HL-60 (cell line): ENCODE data around the gene JAK1.

Experiments used
- DNase-seq, 2 experiments: peaks; one replicate each; pipeline ENCODE4 v3.0.0-alpha.2; 2010 to 2020; ENCODE audit warnings: low read depth in 1 of 2, low spot score in 1 of 2
- H3K27ac ChIP-seq: fragments of 250-450 bp; sonication (Bioruptor Pico); replicated peaks from 2 replicates; pipeline ENCODE4 v1.5.1; 2020; ENCODE audit warnings: mild to moderate bottlenecking, moderate library complexity
- H3K27me3 ChIP-seq: fragments of 250-450 bp; sonication (Bioruptor Pico); 2 replicates; pipeline ENCODE4 v1.5.1; 2021; ENCODE audit warnings: mild to moderate bottlenecking, moderate library complexity; ENCODE audit not compliant: insufficient read depth, poor library complexity, severe bottlenecking
- H3K4me3 ChIP-seq: replicated peaks from 2 replicates; pipeline ENCODE4 v1.5.1; 2011; ENCODE audit warnings: mild to moderate bottlenecking, control low read depth, low read length; ENCODE audit not compliant: insufficient read depth
- CTCF ChIP-seq: IDR thresholded peaks from one replicate; pipeline ENCODE4 v1.5.1; 2011; ENCODE audit warnings: low read length, control low read depth, inconsistent platforms; ENCODE audit not compliant: insufficient read depth
- GABPA ChIP-seq: IDR thresholded peaks from 2 replicates; pipeline ENCODE4 v1.6.1; 2012; ENCODE audit warnings: low read depth
- POLR2AphosphoS5 ChIP-seq: IDR thresholded peaks from 2 replicates; pipeline ENCODE4 v1.6.1; 2012; ENCODE audit warnings: low read depth
- REST ChIP-seq: IDR thresholded peaks from 2 replicates; pipeline ENCODE4 v1.6.1; 2012; ENCODE audit warnings: low read depth; ENCODE audit not compliant: insufficient replicate concordance
- SPI1 ChIP-seq: IDR thresholded peaks from 2 replicates; pipeline ENCODE4 v1.6.1; 2012; ENCODE audit warnings: low read depth, mild to moderate bottlenecking, borderline replicate concordance

The JAK1 gene

GRCh38 chr1:64901663-64902062 lies 64.7 kb downstream of the JAK1 start:
- no peak overlapping the region for H3K27ac ChIP-seq
- no peak overlapping the region for H3K4me3 ChIP-seq
- no peak for DNase-seq
- no peaks in the 10 kb centered on the region for H3K27me3 ChIP-seq
- no peak for TF ChIP-seq POLR2AphosphoS5
- TF ChIP-seq GABPA = no peak
- no peak for TF ChIP-seq SPI1
- TF ChIP-seq REST = no peak
- no peak for TF ChIP-seq CTCF

GRCh38 chr1:64900916-64901315 lies 65.4 kb downstream of the JAK1 start:
- TF ChIP-seq CTCF = no peak
- no peak for TF ChIP-seq POLR2AphosphoS5
- no peak for TF ChIP-seq SPI1
- TF ChIP-seq REST = no peak
- no peak for TF ChIP-seq GABPA
- Histone ChIP-seq H3K27me3 (no peaks in the 10 kb centered on the region), H3K27ac (no peak overlapping the region), H3K4me3 (no peak overlapping the region)
- no peak for DNase-seq

- no peaks in the 10 kb centered on the region for H3K27me3 ChIP-seq
- DNase-seq = peak in 1 of 2 experiments; percentile 40
- no peak overlapping the region for H3K27ac ChIP-seq
- TF ChIP-seq POLR2AphosphoS5 (no peak), CTCF (no peak), GABPA (no peak), SPI1 (no peak), REST (no peak)
- H3K4me3 ChIP-seq = no peak overlapping the region
Measured at GRCh38 chr1:64898107-64898861, 68.1 kb downstream of the JAK1 start.
